Measurements from ENCODE around the gene UBE2R2. TPM values are rescaled to one million over a fixed set of nuclear protein-coding genes. Genes with fewer than 3 reads are reported as not detected.

UBE2R2 gene
- polyA plus RNA-seq, 1 experiment, result 18.3 TPM

GRCh38 chr9:33908749-33909148 is 91.8 kb downstream of the UBE2R2 start:
- TF ChIP-seq, protein P1, sequence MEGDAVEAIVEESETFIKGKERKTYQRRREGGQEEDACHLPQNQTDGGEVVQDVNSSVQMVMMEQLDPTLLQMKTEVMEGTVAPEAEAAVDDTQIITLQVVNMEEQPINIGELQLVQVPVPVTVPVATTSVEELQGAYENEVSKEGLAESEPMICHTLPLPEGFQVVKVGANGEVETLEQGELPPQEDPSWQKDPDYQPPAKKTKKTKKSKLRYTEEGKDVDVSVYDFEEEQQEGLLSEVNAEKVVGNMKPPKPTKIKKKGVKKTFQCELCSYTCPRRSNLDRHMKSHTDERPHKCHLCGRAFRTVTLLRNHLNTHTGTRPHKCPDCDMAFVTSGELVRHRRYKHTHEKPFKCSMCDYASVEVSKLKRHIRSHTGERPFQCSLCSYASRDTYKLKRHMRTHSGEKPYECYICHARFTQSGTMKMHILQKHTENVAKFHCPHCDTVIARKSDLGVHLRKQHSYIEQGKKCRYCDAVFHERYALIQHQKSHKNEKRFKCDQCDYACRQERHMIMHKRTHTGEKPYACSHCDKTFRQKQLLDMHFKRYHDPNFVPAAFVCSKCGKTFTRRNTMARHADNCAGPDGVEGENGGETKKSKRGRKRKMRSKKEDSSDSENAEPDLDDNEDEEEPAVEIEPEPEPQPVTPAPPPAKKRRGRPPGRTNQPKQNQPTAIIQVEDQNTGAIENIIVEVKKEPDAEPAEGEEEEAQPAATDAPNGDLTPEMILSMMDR (IDR thresholded peaks at IDR 0.05; ENCODE audit: insufficient read depth, low read depth, low read length), result no peak
- no peak for DNase-seq (ENCODE audit: low read depth)
- Histone ChIP-seq H3K36me3 (ENCODE audit: control insufficient read depth, insufficient read depth, low read length) (no peaks in the 10 kb centered on the region; the same call in 1 of the 2 replicates), H3K4me3 (ENCODE audit: low read depth, low read length) (no peak overlapping the region), H3K27me3 (ENCODE audit: control insufficient read depth, insufficient read depth, low read length) (no peaks in the 10 kb centered on the region)
- ChIA-PET CTCF (no interaction called here), POLR2A (no interaction called here)

DNA sequence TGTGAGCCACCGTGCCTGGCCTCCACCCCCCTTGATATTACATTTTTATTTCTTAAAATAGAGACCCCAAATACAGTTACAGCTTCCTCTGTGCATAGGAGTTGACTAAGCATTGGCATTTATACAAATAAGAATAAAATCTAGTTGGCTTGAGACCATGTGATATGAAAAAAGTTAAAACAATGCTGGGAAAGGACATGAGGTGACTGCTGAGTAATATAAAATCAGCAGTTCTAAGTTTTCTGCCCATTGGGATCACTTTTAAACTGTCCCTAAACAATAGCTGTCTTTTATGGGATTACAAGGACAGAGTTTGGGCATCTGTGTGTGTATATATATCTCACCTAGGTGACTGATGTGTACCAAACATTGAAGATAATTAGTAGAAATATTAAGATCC is 96.6 kb downstream of the UBE2R2 start:
- Histone ChIP-seq H3K36me3 (ENCODE audit: control insufficient read depth, insufficient read depth, low read length) (peaks cover 7% of the 10 kb centered on the region), H3K27me3 (ENCODE audit: control insufficient read depth, insufficient read depth, low read length) (no peaks in the 10 kb centered on the region), H3K4me3 (ENCODE audit: low read depth, low read length) (no peak overlapping the region)
- ChIA-PET CTCF (interaction anchor here (1.2 to 1.8 kb wide), 3 partner anchors 8 to 99 kb away, joined by 4 to 11 read pairs (median 5); no protein-coding TSS in a partner anchor), POLR2A (no interaction called here)
- DNase-seq (ENCODE audit: low read depth), result no peak
- TF ChIP-seq, protein P1 (IDR thresholded peaks at IDR 0.05; ENCODE audit: insufficient read depth, low read depth, low read length), result no peak

DNA sequence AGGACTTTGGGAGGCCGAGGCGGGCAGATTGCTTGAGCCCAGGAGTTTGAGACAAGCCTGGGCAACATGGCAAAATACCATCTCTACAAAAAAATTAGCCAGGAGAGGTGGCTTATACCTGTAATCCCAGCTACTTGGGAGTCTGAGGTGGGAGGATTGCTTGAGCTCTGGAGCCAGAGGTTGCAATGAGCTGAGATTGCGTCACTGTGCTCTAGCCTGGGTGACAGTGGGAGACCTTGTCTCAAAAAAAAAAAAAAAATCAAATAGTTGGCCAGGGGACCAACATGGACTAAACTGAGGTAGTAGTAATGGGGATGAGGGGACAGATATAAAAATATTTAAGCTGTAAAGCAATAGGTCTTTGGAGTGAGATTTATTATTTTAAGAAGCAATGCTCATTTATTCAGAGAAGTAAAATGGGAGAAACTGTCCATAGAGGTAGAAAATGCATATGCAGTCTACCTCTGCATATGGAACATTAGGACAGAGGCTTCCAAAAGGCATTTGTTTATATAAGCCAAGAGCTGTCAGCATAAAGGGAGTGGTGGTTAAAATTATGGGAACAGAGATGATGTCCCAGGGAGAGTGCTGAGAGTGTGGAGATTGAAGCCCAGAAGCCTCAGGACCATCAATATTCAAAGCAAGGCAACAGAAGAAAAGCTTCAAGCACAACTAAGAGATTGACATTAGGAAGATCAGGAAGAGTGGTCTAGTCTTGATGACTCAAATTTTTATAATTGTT is 98.1 kb downstream of the UBE2R2 start:
- Histone ChIP-seq H3K27me3 (ENCODE audit: control insufficient read depth, insufficient read depth, low read length) (no peaks in the 10 kb centered on the region), H3K36me3 (ENCODE audit: control insufficient read depth, insufficient read depth, low read length) (peaks cover 10% of the 10 kb centered on the region), H3K4me3 (ENCODE audit: low read depth, low read length) (no peak overlapping the region)
- ChIA-PET CTCF (interaction anchor here (1.0 to 1.2 kb wide), 2 partner anchors 102 to 176 kb away, joined by 3 to 4 read pairs; no protein-coding TSS in a partner anchor), POLR2A (no interaction called here)
- no peak for DNase-seq (ENCODE audit: low read depth)
- TF ChIP-seq, protein P1 (IDR thresholded peaks at IDR 0.05; ENCODE audit: insufficient read depth, low read depth, low read length), result no peak

- POLR2A ChIA-PET, result no interaction called here
- Histone ChIP-seq H3K4me3 (ENCODE audit: low read depth, low read length) (no peak overlapping the region), H3K27me3 (ENCODE audit: control insufficient read depth, insufficient read depth, low read length) (no peaks in the 10 kb centered on the region), H3K36me3 (ENCODE audit: control insufficient read depth, insufficient read depth, low read length) (peaks cover 17% of the 10 kb centered on the region)
- CTCF ChIA-PET, result interaction anchor here (0.6 to 1.8 kb wide), 3 partner anchors 8 to 104 kb away, joined by 3 to 7 read pairs (median 3); no protein-coding TSS in a partner anchor
- DNase-seq (ENCODE audit: low read depth), result no peak
- TF ChIP-seq, protein P1 (IDR thresholded peaks at IDR 0.05; ENCODE audit: insufficient read depth, low read depth, low read length), result no peak
These were observed 100.1 kb downstream of the UBE2R2 start for GRCh38 chr9:33917036-33917435.

- no peaks in the 10 kb centered on the region for H3K27me3 ChIP-seq (ENCODE audit: control insufficient read depth, insufficient read depth, low read length)
- H3K36me3 ChIP-seq (ENCODE audit: control insufficient read depth, insufficient read depth, low read length), result peaks cover 37% of the 10 kb centered on the region
- CTCF ChIA-PET, result interaction anchor here (1.0 kb wide), 1 partner anchor 32 kb away, joined by 3 read pairs; no protein-coding TSS in a partner anchor
- no peak for DNase-seq (ENCODE audit: low read depth)
- POLR2A ChIA-PET, result no interaction called here
- TF ChIP-seq, protein P1 (IDR thresholded peaks at IDR 0.05; ENCODE audit: insufficient read depth, low read depth, low read length), result no peak
- H3K4me3 ChIP-seq (ENCODE audit: low read depth, low read length), result no peak overlapping the region
These were observed 102.4 kb downstream of the UBE2R2 start for GRCh38 chr9:33919276-33919897.
